ENCODE measurements around the gene UBE2G1. TPM values are rescaled to one million over a fixed set of nuclear protein-coding genes. Genes with fewer than 3 reads are reported as not detected.
"Not testable (repeated sequence)": the region's sequence is repeated elsewhere in the genome, so short reads cannot be mapped to it uniquely, and the experiment has no call there.

Gene UBE2G1
- total RNA-seq, 1 donor, result 45.3 TPM

GRCh38 chr17:4362141-4362540, 4.3 kb downstream of the UBE2G1 start:
- TF ChIP-seq CTCF (IDR thresholded peaks at IDR 0.05; ENCODE audit: insufficient read depth, low read depth, low read length), result no peak
- no peak overlapping the region for H3K4me3 ChIP-seq (ENCODE audit: low read depth, low read length)
- DNase-seq (ENCODE audit: low read depth), result peak; percentile 3

GRCh38 chr17:4358154-4358553, 8.3 kb downstream of the UBE2G1 start:
- H3K4me3 ChIP-seq (ENCODE audit: low read depth, low read length), result no peak overlapping the region
- no peak for DNase-seq (ENCODE audit: low read depth)
- no peak for TF ChIP-seq CTCF (IDR thresholded peaks at IDR 0.05; ENCODE audit: insufficient read depth, low read depth, low read length)

- TF ChIP-seq CTCF (IDR thresholded peaks at IDR 0.05; ENCODE audit: insufficient read depth, low read depth, low read length), result no peak
- no peak for DNase-seq (ENCODE audit: low read depth)
Observed at GRCh38 chr17:4357671-4358070, 8.8 kb downstream of the UBE2G1 start.

GRCh38 chr17:4357030-4357628, 9.3 kb downstream of the UBE2G1 start:
- DNase-seq (ENCODE audit: low read depth), result peak; percentile 18
- peak; percentile 16 for TF ChIP-seq CTCF (IDR thresholded peaks at IDR 0.05; ENCODE audit: insufficient read depth, low read depth, low read length)

More at GRCh38 chr17:4357671-4358070, 8.8 kb downstream of the UBE2G1 start:
- no peak overlapping the region for H3K4me3 ChIP-seq (ENCODE audit: low read depth, low read length)

GRCh38 chr17:4354862-4355514, 11.5 kb downstream of the UBE2G1 start:
- H3K4me3 ChIP-seq (ENCODE audit: low read depth, low read length), result no peak overlapping the region
- peak; percentile 28 for DNase-seq (ENCODE audit: low read depth)
- no peak for TF ChIP-seq CTCF (IDR thresholded peaks at IDR 0.05; ENCODE audit: insufficient read depth, low read depth, low read length)

More at GRCh38 chr17:4357030-4357628, 9.3 kb downstream of the UBE2G1 start:
- no peak overlapping the region for H3K4me3 ChIP-seq (ENCODE audit: low read depth, low read length)

GRCh38 chr17:4354206-4354605, 12.3 kb downstream of the UBE2G1 start:
- no peak overlapping the region for H3K4me3 ChIP-seq (ENCODE audit: low read depth, low read length)
- TF ChIP-seq CTCF (IDR thresholded peaks at IDR 0.05; ENCODE audit: insufficient read depth, low read depth, low read length), result no peak
- DNase-seq (ENCODE audit: low read depth), result no peak

GRCh38 chr17:4350214-4350613, 16.3 kb downstream of the UBE2G1 start:
- not testable (repeated sequence) for H3K4me3 ChIP-seq (ENCODE audit: low read depth, low read length); DNase-seq (ENCODE audit: low read depth)
